Body of pancreas (tissue), 4 donors: ENCODE data around the gene RAVER1.

Source experiments
- CTCF ChIP-seq, 7 experiments: fragments of 450-650 bp in 4 of 7; fragments of 200-600 bp in 3 of 7; sonication (generic) in 3 of 7; IDR thresholded peaks; one replicate each; pipeline ENCODE4 v1.5.1; 2016 to 2019; ENCODE audit warnings: antibody characterized with exemption in 7 of 7
- POLR2A ChIP-seq, 3 donors: fragments of 450-650 bp; IDR thresholded peaks; one replicate each; pipeline ENCODE4 v1.6.1; 2016; ENCODE audit warnings: antibody characterized with exemption in 3 of 3, mild to moderate bottlenecking in 2 of 3

- TF ChIP-seq CTCF (IDR thresholded peaks at IDR 0.05): no peak
- no peak for TF ChIP-seq POLR2A (IDR thresholded peaks at IDR 0.05)
These were observed 41.0 kb downstream of the RAVER1 start for GRCh38 chr19:10292206-10292788.
